Stimulated activated CD8-positive, alpha-beta memory T cell treated with anti-CD3 and anti-CD28 coated beads, Interleukin-4, amount 100 ng/mL, for 4 hours (primary cell): ENCODE measurements around the gene TMEM50A.
"Not testable (repeated sequence)": the region's sequence is repeated elsewhere in the genome, so short reads cannot be mapped to it uniquely, and the experiment has no call there.

Experiments
- DNase-seq, 2 donors: peaks; one replicate each; pipeline ENCODE4 v3.0.0-alpha.2; 2020; ENCODE audit warnings: low read depth in 2 of 2, low spot score in 1 of 2

Gene TMEM50A

DNA sequence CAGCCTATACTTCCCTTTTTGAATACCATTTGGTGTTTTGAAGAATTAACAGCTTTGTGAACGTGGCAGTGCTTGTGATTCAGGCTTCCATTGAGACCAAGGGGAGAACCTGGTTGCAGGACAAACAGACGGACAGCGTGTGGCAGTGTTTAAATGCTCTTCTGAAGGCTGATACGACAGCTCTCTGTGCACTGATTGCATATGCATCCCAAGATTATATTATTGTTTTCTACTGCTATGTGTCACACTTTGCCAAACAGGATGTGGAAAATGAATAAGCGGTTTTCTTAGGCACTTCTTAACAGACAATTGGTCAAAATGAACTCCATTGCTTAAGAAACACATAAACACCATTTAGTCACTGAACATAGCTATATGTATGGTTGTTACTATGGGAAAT lies 8.2 kb upstream of the TMEM50A start:
- not testable (repeated sequence) for DNase-seq

DNA sequence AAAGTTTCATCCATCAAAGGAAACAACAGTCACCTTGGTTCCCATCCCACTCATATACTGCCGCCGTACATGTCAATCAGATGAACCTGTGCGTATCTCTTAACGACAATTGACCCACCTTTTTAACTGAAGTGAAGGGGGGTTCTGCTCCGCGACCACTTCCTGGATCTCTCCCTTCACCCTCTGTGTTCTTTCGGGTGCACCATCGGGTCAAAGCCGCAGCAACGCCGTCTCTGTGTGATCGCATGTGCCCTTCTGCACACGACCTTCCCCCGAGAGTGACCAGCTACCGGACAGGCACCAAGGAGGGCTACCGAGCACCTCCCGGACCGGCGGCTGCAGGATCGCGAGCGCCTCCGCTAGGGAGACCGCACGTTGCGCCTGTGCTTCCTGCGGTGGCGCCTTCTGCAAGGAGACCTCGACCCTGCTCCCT lies 1.2 kb upstream of the TMEM50A start:
- not testable (repeated sequence) for DNase-seq

DNA sequence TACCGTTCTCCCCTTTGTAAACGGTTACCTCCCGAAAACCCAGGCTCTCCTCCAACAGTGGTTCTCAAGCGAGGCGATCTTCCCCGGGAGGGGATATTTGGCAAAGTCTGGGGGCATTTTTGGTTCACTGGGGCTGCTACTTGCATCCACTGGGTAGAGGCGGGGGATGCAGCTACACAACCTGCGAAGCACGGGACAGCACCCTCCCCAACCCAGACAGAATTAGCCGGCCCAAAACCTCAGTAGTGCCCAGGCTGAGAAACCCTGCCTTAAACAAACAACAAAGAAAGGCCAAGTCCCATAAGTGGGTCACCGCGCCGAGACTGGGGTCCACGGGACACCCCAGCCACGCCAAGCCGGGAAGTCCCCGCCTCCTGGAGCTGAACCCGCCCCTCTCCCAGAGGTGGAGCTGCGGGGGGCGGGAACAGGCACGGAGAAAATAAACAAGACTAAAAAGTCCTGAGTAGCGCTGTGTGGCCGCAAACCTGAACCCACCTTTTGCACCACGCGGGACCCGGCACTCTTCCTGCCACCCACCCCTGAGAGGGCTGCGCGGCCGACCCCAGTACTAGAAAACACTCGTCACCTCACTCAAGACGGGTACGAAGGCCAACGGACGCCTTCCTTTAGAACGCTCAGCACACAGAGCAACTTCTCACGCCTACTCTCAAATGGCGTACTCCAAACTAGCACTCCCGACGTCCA lies 499 bp upstream of the TMEM50A start:
- not testable (repeated sequence) for DNase-seq

DNA sequence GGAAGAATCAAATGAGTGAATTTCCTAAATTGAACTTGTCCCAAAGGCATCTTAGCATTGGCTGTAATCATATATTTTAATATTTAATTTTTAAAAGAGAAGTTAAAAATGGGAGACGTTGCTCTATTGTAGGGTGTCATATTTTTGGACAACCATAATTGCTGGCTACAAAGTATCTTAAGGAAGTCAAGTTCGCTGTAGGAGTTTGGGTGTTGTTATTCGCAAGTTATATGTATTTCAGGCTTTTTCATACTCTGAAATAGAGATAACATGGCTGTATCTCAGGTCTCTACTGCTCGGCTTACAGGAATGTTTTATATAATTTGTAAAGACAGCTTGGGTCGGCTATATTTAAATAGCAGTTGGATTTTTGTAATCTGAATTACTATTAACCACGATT lies 852 bp downstream of the TMEM50A start:
- DNase-seq = no peak

DNA sequence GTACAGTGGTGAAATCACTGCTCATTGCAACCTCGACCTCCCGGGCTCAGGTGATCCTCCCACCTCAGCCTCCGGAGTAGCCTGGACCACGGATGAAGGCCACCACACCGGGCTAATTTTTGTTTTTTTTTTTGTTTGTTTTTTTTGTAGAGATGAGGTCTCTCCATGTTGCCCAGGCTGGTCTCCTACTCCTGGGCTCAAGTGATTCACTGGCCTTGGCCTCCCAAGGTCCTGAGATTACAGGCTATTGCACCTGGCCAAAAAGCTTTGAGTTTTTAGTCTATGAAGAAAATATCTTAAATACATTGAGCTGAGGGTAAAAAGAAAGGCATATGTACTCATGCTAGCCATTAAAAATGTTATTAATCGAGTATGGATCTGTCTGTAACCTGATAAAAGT lies 3.6 kb downstream of the TMEM50A start:
- no peak for DNase-seq

DNA sequence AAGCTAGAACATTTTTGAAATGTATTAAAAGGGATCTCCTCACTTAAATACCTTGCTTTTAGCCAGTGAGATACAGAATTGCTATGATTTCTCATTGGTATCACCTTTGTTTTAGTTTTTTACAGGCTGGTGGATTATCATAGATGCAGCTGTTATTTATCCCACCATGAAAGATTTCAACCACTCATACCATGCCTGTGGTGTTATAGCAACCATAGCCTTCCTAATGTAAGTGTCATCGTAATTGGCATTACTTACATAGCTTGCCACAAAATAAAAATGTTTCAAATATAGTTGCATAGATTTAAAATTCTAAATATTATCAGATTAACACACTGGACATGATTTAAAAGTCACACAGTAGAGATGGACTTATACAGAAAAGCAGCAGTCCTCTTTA lies 4.7 kb downstream of the TMEM50A start:
- DNase-seq = no peak

DNA sequence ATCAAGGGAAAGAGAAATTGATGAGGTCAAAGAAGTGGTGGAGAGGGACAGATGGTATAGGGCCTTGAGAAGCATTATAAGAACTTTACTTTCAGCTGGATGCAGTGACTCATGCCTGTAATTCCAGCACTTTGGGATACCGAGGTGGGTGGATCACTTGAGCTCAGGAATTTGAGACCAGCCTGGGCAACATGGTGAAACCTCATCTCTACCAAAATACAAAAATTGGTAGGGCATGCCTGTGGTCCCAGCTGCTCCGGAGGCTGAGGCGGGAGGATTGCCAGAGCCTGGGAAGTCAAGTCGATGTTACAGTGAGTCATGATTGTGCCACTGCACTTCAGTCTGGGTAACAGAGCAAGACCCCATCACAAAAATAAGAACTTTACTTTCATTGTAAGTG lies 5.7 kb downstream of the TMEM50A start:
- DNase-seq = no peak

DNA sequence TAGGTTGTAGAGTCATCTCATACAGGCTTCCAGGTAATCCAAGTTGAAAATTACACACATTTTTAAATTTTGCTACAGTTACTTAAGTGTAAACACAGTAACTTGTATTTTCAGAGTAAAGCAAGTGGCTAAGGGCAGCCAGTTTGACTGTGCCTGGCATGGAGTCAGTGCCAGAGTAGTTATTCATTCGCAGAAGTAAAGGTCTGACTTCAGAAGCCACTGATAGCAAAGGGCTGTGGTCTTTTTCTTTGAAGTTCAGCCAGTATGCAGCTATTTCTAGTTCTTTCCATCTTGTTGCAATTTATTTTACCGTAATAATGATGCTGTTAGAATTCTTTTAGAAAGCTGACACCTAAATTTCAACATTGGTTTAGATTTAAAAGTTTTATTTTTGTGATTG lies 9.4 kb downstream of the TMEM50A start:
- no peak for DNase-seq

DNA sequence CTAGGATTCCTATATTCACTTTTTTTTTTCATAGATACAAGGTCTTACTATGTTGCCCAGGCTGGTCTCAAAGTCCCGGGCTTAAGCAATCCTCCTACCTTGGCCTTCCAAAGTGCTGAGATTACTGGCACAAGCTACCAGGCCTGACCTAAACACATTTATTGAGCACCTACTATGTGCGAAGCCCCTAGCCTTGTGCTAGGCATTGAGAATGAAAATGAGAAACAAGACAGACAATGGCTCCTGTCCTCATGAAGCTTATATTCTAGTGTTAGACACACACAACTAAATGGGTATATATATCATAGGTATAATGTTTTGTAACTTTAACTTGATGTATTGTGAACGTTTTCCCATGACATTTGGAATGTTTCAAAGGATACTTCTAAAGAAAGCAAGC lies 11.5 kb downstream of the TMEM50A start:
- DNase-seq = no peak

DNA sequence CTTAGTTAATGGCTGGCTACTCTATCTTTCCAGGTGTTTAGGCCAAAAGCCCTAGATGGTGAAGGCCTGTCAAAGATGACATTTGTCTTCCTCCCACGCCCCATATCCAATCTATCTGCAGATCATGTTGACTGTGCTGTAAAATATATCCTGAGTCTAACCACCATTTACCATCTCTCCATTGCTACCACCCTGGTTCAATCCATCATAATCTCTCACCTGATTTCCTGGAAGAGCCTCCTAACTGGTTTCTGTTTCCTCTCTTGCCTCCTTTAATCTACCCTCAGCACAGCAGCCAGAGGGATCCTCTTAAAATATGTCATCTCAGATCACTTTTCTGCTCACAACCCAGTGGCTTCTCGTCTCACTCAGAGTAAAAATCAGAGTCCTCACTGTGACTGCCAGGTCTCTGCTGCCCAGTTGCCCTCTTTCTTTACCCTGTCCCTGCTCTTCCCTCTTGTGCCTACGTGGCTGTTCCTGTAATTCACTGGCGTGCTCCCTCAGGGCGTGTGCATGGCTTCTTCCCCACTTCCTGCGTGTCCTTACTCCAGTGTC lies 17.8 kb downstream of the TMEM50A start:
- no peak for DNase-seq

DNA sequence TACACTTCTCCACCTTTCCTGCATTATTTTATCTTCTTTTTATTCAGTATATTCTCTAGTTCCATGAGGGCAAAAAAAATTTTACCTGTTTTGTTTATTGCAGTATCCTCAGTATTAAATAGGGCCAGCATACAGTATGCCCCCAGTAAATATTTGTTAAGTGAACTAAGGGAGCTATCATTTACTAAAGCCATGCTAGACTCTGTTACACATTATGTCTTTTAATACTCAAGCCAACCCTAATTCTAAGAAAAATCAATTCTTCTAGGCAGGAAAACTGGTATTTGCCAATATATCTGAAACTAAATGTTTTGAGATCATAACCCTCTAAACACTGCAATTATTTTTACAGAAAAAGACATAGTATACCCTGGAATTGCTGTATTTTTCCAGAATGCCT lies 18.3 kb downstream of the TMEM50A start:
- no peak for DNase-seq

DNA sequence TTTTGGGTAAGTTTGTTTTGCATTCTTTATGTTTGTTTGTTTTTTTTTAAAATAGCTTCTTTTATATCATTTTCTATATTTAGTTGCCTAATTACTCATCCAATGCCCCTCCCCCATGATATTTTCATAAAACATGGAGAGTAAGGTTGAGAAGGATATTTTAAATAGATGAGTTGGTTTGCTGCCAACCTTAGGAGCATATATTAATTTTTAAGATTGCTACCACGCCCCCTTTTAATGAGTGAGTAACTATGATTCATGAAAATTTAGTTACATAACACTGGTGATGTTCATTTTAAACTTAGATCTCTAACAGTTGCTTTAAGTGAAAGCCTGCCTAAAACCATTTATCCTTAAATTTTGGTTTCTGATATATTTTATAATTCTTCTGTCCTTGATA lies 18.7 kb downstream of the TMEM50A start:
- DNase-seq = no peak

DNA sequence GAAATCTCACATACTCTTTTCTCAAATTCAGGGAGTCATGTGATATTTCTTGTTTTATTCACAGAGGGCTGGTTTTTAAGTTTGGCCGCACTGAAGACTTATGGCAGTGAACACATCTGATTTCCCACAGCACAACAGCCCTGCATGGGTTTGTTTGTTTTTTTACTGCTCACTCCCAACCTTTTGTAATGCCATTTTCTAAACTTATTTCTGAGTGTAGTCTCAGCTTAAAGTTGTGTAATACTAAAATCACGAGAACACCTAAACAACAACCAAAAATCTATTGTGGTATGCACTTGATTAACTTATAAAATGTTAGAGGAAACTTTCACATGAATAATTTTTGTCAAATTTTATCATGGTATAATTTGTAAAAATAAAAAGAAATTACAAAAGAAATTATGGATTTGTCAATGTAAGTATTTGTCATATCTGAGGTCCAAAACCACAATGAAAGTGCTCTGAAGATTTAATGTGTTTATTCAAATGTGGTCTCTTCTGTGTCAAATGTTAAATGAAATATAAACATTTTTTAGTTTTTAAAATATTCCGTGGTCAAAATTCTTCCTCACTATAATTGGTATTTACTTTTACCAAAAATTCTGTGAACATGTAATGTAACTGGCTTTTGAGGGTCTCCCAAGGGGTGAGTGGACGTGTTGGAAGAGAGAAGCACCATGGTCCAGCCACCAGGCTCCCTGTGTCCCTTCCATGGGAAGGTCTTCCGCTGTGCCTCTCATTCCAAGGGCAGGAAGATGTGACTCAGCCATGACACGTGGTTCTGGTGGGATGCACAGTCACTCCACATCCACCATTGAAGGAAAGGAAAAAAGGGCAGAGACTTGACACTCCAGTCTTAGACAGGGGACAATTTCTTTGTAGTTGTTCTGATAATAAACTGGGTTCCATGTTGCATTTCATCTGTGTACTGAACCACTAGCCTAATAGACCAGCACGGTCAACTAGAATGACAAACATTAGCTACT lies 22.8 kb downstream of the TMEM50A start:
- DNase-seq = no peak

DNA sequence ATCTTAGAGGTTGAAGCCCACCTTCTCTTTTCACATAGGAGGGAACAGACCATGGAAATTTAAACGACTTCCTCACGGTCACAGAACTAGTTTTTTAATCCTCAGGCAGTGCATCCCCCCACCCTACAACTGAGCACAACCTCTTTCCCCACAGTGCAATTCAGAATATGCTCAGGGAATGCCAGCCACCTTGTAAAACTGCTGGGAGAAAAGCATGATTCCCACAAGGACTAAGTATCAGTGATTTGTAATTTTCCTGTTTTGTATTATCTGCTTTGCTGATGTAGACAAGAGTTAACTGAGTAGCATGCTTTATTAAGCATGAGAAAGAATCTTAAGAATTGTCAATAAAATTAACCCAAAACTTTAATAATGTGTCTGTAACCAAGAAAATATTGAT lies 23.8 kb downstream of the TMEM50A start:
- DNase-seq = no peak

DNA sequence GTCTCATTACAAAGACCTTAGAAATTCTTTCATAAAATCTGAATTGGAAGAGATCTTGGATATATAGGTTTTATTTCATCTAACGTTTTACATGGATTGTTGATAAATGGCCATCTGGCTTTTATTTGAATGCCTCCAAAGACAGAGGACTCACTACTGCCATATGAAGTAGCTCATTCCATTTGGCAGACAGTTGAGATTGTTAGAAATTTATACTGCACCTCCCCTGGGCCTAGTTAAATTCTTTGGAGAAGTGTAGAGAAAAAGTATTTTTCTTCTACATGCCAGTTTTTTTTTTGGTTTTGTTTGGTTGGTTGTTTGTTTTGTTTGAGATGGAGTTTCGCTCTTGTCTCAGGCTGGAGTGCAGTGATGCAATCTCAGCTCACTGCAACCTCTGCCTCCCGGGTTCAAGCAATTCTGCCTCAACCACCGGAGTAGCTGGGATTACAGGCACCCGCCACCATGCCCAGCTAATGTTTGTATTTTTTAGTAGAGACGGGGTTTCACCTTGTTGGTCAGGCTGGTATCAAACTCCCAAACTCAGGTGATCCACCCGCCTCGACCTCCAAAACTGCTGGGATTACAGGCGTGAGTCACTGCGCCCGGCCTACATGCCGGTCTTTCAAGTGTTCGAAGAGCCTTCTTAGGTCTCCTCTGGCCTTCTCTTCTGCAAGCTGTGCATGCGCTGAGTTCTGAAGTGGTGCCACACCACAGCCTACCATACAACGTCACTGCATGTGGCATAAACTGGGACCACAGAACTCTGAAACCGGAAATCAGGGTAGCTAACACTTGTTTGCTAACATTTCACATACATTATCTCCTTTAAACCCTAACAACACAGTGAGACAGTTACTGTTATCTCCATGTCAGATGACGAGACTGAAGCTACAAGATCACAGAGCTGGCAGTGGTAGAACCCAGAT lies 24.8 kb downstream of the TMEM50A start:
- not testable (repeated sequence) for DNase-seq

DNA sequence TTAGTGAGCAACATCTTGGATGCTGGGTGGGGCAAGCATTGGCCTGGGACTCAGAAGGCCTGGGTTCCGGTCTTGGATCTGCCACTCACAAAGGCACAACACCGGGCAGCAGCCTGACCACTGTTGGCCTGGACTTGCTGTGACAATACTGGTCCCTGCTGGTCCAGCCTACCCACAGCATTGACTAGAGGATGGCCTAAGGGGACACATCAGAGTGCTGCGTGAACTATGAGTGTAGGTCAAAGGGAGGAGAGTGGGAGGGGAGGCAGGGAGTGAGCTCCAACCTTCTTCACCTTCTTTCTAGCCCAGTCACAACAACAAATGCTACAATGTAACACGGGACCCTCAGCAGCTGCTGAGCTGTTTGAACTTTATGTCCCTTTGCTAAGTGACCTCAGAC lies 31.1 kb downstream of the TMEM50A start:
- DNase-seq = no peak

DNA sequence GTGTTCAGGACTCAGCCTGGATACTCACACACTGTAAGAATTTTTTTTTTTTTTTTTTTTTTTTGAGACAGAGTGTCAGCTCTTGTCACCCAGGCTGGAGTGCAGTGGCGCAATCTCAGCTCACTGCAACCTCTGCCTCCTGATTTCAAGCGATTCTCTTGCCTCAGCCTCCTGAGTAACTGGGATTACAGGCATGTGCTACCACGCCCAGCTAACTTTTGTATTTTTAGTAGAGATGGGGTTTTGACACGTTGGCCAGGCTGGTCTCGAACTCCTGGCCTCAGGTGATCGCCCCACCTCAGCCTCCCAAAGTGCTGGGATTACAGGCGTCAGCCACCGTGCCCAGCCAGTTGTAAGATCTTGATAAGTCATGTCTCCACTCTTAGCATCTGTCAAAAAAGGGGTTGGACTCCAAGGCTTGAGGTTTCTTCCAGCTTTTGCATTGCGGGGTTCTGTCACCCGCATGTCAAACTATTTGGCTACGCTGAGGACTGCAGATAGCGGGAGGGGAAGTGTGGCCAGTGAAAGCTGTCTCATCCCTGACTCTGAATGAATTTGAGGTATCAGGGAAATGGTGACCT lies 31.6 kb downstream of the TMEM50A start:
- DNase-seq = not testable (repeated sequence)

DNA sequence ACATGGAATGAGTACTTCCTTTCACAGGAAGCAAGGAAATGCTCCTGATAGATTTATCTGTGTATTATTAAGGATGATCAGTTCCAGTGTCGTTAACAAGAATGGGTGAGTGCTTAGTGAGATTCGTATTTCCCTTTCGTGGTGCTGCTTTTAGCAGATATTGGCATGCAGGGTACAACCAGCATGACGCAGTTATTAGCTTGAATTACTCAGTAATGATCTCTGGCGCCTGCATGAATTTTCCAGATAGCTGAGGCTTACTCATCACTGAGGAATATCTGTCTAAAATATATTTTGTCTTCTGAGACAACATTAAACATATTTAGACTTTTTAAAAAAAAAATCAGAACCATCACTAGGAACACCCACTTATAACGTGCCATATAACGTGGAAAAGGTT lies 33.6 kb downstream of the TMEM50A start:
- DNase-seq = not testable (repeated sequence)

DNA sequence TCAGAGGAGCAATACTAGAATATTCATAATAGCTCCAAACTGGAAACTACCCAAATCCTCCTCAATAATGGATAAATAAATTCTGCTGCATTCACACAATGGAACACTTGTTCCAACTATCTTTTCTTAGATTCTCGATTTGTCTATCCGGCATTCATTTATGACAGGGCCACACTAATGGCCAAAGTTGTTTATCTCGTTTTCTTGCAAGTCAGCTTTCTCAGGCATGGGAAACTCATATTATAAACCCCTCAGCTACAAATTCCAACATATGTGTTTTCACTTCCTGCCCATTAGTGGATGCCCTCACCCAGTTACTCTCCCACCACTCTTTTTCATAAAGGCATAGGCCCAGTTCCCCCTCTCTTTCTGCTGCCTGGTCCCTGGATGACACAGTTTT lies 40.2 kb downstream of the TMEM50A start:
- not testable (repeated sequence) for DNase-seq

DNA sequence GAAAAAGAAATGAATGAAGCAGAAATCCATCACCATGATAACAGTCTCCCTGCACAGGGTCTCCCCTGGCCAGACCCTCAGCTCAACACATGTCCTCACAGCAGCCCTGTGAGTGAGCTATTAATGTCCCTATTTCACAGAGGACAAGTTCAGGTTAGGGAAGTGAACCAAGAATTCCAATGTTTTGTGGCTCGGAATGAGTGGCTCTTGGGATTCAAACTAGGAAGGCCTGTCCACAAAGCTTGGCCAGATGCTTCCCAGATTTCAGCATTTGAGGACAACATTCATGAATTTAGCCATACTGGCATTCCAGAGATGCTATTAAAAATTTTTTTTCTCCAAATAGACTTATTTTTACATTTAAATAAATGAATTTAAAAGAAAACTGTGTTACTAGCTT lies 44.4 kb downstream of the TMEM50A start:
- not testable (repeated sequence) for DNase-seq
